NCI-H1694 (cell line): Measurements from ENCODE around the gene CEMP1.
A peak's percentile ranks its signal among the peaks of the same experiment; 100 is the strongest.

ENCODE experiments used
- DNase-seq: peaks from one replicate; lab custom pipeline; 2025; lab: John Stamatoyannopoulos, UW

CEMP1 gene

DNA sequence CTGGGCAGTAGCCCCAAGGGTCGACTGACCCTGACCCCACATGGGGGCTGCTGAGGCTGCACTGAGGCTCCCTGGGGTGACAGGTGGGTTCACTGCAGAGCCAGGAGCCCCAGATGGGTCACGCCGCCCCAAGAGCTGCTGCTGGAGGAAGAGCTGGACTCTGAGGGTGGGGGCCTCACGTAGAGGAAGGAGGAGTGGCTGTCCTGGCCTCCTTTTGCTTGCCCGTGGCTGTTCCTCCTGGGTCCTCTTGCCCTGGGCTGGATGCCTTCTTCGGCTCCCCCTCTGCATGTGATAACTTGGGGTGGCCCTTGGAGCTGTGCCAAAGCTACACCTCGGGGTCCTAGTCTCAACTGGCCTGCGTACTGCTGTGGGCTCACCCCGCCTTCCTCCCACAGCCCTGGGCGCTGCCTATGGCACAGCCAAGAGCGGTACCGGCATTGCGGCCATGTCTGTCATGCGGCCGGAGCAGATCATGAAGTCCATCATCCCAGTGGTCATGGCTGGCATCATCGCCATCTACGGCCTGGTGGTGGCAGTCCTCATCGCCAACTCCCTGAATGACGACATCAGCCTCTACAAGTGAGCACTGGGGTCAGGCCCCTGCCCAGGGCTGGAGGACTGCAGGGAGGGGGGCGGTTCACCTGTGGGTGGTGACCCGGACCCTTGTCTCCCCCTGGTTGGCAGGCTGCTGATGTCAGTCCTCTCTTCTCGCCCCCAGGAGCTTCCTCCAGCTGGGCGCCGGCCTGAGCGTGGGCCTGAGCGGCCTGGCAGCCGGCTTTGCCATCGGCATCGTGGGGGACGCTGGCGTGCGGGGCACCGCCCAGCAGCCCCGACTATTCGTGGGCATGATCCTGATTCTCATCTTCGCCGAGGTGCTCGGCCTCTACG lies 12.1 kb downstream of the CEMP1 start:
- DNase-seq: no peak

DNA sequence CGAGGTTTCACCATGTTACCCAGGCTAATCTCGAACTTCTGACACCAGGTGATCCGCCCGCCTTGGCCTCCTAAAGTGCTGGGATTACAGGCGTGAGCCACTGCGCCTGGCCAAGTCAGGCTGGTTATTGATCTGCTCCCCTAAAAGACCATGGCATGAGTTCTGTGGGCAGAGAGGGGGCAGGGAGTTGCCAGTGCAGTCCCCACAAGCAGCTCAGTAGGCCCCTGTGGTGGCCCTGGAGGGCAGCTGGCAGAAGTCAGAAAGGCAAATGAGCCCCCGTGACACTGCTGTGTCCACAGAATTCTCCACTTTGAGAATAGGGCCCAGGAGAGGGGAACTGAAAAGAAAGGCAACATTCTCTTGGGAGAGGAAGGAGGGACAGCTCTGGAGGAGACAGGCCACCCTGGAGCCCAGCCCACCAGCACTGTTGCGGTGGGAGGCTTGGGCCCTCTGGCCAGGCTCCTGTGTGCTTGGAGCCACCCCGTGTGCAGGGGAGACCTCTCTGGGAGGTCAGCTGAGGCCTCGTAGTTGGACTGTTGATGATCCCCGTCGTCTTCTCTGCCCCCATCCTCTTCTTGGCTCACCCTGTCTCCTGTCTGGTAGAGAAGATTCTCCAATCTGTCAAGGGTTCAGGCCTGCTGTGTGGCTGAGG lies 13.1 kb downstream of the CEMP1 start:
- DNase-seq: no peak

DNA sequence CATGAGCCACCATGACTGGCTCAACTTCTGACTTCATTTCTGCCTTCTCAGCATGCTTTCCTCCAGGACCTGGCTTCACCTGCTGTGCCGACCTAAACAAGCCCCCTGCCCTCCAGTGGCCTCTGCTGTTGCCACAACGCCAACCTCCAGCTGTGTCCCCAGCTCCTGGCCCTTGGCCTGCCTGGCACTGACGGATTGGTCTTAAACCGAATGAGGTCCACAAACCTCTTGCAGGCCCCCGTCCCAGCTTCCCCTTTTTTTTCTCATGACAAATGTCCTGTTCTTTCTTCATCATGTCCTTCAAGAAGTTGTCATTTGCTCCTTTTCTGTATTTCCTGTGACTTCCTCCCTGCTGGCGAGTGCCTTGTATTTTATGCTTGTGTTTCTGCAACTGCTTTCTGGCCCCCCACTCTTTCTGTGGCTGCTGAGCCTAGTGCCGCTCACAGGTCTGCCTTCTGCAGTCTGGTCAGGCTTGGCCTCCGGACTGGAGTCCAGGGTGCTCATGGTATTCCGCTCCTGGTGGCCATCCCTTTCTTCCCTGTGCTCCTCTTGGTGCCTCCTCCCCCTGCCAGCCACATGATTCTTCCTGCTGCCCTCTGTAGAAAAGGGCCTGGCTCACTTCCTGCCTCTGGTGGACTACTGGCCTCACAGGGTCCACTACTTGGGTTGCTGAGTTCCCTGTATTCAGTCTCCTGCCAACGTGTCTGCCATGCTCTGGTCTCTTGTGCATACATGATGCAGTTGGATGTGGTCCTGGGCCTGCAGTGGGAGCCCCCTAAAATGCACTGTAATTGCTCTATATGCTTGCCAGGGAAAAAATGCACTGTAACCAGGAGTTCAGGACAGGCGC lies 14.6 kb downstream of the CEMP1 start:
- no peak for DNase-seq

DNA sequence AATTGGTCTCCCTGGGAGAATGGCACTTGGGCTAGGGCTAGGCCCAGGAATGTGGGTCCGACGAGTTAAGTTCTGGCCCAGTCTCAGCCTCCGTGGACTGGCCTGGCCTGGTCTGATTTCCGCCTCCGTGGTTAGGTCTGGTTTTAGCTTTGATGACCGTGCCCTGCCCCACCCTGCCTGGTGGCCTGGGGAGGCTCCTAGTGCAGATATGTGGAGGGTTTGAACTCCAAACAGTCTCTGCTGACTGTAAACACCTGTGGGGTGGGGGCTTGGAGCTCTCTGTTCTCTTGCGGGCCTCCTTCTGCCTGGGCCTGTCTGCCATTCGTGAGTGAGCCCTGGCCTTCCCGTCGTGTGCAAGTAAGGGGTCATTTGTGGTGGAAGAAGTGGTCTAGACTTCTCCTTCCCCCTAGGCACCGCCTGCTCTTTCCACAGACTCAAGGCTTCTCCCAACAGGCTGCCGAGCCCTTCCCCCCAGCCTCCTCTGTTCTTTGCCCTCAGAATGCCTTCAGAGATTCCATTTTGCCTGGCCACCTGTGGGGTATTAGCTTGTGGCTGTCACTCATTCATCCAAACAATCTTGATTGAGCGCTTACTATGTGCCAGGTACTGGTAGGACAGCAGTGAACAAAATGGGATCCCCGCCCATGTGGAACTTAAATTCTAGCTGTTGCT lies 15.9 kb downstream of the CEMP1 start:
- no peak for DNase-seq

DNA sequence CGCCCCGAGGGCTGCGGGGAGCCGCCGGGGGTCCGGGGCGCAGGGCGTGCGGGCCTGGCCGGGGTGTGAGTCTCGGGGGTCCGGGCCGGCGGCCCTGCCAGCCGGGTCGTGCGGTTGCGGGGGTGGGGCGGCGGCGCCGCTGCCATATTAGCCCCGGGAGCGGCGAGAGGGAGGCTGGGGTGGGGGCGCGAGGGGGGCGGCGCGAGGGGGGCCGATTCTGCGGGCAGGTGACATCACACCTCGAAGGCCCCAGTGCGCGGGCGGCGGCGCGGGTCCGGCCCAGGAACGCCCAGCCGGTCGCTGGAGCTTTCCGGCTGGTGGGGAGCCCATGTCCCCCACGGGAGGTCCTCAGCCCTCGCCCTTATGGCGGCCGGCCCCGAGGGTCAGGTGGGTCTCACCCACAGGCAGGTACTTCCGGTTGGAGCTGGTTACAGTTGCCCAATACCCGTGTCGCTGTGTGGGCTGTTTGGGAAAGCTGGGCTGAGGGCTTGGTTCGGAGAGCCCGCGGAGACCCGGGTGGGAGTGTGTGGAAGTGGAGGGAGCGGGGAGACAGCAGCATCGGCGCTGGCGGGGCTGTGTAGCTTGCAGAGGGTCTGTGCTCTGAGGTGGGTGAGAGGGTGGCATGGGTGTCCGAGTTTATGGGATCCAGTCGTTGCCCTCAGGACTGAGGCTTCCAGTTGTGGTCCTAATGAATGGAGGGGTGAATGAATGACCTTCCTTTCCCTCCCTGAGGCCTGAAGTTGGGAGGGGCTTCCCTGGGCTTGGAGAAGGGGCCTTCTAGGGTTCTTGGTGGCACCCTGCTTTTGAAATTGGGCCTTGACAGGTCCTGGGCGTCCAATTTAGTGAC lies 16.7 kb downstream of the CEMP1 start:
- no peak for DNase-seq

DNA sequence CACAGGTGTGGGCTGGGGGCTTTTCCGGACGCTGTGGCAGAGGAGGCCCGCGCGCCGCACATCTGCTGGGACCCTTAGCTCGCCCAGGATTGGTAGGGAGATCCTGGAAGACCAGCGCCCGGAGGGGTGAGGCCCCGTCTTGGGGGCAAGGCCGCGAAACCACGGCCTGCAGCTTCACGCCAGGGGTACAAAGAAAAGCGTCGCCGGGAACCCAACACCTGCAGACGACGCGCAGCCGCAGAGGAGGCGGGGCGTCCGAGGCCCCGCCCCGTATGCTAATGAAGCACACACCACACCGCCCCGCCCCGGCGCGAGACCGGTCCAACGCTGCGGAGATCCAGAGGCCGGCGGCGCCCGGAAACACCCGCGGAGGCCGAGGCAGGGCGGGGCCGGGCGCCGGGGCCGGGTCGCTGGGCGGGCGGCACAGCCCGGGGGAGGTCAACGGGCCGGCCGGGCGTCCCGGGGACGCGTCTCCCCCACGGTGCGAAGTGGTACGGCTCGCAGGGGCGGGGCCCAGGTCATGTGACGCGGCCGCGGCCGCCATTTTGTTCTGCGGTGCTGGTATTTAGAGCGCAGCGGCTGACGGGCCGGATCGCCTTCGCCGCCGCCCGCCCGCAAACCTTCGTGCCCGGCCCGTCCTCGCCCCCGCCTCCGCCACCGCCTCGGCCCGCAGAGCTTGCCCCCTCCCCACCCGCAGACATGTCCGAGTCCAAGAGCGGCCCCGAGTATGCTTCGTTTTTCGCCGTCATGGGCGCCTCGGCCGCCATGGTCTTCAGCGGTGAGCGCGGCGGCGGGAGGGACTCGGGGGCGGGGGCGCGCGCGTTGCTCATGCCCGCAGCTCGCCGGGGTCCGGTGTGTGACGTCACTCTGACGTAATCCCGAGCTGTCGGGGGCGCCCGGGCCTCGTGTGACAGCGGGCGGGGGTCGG lies 17.5 kb downstream of the CEMP1 start, which contains the start of gene ATP6V0C:
ATP6V0C (plus strand) TSS at position 548 of the 928 bp plus-strand sequence; CDS start at position 700, 152 bp downstream.
- peak; percentile 65 for DNase-seq

DNA sequence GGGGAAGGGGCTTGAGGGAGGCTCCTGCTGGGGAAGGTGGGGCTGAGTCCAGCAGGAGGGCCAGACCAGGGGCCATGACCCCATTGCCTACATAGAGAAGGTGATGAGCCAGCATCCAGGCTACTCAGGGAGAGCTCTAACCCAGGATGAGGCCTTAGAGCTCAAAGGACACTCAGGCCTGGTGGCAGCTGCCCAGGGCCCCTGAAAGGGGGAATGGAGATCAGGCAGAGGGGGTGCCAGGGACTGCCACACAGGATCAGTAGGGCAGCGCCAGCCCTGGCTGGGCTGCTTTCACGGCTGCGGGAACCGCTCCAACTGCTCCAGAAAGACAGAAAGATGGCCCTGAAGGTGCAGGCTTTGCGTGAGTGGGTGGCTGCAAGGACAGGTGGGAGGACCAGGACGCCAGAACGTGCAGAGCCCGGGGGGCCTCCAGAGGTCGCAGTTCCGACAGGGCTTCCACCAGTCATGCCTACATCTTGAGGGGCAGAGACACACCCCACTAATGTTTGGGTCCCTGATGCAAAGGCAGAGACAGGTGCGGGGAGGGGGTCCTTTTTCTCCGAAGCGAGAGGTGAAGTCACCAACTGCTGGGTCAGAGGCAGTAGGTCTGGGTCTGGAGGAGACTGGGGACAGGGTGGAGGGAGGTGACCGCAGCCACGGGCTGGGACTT lies 18.3 kb downstream of the CEMP1 start:
- DNase-seq: no peak

DNA sequence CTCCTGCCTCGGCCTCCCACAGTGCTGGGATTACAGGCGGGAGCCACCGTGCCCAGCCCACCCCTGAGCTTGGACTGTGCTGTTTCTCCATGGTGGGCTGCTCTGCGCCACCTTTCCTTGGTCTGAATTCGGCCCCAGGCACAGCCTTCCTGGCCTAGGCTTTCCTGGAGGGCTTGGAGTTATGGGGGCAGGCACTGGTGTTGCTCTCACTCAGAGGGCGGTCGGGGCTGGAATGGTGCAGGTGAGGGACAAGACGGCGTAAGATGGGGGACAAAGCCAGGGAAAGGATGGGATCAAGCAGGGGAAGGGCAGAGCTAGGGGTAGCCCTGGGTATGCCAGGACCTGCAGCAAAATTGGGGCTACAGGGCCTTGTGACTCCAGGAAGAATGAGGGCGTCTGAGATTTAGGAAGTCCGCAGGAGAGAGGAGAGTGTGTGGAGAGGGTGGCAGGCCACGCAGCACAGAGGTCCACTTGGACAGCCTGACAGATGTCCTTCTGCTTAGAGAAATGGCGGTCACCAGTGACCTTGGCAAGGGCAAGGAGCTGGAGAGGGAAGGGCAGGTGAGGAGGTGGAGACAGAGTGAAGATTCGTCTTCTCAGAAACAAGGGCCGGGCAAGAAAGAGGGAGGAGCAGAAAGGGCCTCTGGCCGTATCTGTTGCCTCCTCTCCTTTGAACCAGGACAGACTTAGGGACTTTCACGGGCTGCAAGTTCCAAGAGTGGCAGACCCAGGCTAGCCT lies 19.0 kb downstream of the CEMP1 start:
- DNase-seq: no peak

DNA sequence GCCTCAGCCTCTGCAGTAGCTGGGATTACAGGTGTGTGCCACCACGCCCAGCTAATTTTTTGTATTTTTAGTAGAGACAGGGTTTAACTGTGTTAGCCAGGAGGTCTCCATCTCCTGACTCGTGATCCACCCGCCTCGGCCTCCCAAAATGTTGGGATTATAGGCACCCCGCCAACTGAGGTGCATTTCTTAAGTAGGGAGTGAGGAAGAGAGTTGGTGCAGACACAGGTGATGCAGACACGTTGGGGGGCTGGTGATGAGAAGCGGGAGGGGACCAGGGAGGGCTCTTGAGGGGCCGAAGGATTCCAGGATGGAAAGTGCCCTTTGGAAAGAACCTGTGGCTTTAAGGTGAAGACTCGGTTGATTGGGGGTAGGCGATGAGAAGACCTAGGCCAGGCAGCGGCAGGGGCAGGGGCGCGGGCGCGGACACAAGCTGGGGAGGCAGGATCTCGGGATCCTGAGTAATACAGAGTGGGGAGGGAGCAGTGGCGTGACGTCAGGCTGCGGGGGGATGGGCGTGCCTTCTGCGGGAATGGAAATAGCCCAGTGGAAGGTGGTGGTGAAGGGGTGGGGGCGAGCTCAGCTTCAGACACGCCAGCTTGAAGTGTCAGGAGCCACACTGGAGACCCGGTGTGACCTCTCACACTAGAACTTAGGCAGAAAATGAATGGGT lies 19.9 kb downstream of the CEMP1 start:
- DNase-seq: no peak

DNA sequence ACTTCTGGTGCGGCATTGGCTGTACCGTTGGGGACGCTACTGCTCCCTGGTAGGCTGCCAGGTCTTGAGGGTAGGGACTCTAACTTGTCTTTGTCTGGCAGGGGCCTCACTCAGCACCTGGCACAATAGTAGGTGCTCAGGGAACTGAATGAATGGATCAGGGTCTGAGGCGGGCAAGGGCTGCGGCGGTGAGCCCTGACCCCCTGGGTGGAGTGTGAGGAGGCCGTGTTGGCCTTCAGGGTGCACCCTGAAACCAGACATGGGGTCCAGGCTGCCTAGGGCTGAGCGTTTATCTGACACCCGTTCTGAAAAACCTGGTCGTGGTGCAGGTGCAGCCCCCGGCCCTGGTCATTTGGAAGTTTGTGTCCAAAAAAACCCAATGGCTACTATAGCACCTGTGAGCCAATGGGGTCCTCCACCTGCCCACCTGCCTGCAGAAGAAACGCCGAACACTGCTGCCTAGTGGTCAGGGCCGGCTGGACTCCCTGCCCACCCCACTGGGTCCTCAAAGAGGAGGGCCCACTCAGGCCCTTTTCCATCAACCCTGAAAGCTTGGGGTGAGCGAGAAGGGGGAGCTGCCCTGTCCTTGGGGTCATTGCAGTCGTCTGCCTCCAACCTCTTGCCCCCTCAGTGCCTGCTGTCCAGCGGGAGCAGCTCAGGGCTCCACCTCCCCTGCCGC lies 22.3 kb downstream of the CEMP1 start:
- DNase-seq: no peak

DNA sequence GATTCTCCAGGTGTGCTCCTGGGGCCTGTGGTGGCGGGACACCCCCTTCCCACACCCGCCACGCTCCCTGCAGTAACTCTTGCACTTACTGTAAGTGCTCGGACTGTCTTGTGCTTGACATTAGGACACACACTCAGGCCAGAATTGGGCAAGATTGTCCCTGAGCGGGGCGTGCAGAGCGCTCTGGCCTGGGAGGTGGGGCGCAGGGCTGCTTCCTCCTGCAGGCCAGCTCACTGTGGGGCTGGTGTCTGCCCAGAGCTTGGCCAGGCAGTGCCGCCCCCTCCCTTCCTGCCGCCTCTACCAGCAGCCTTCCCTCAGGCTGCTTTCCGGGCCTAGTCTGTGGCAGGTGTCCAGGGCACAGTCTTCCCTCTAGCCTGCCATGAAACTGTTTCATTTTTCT lies 23.5 kb downstream of the CEMP1 start:
- no peak for DNase-seq

DNA sequence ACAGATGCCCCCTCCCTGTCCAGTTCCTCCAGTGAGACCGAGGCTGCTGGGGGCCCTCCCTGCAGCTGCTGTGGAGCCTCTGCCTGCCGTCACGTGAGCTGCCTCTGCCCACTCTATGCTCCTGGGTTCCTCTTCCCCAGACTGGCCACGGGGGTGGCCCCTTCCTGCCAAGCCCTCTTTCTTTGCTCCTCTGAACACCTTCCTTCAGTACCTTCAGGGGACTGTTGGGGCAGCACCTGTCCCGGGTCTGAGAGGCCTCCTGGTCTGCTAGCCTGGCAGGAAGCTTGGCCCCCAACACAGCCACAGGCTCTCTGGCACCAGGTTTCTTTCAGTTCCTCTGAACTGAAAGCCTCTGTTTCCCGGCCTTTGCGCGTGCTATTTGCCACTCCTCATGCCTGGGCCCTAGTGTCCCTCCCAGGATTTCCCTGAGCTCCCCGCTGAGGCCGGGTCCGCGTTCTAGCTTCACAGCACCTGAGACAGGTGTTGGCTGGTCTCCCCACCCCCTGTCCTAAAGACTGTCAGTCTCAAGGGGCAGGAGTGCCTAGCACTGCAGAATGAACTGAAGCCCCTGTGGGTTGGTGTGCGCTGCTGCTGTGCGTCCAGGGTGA lies 24.1 kb downstream of the CEMP1 start:
- DNase-seq: no peak

DNA sequence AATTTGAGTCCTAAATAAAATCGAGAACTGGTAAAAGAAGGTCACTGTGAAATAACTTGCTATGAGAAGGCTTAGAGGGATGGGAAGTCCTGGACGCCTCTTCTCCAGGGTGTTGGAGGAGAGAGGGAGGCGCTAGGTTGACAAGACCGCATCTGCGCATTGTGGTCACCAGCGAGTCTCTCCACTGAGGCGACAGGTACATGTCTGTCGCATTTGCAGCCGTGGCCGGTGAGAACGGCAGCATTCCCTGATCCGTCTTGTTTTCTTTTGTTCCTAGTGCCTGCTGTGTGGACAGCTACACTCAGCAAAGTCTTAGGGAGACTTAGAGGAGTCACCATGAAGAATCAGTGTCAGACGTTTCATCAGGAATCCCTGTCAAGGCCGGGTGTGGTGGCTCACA lies 25.5 kb downstream of the CEMP1 start:
- no peak for DNase-seq

DNA sequence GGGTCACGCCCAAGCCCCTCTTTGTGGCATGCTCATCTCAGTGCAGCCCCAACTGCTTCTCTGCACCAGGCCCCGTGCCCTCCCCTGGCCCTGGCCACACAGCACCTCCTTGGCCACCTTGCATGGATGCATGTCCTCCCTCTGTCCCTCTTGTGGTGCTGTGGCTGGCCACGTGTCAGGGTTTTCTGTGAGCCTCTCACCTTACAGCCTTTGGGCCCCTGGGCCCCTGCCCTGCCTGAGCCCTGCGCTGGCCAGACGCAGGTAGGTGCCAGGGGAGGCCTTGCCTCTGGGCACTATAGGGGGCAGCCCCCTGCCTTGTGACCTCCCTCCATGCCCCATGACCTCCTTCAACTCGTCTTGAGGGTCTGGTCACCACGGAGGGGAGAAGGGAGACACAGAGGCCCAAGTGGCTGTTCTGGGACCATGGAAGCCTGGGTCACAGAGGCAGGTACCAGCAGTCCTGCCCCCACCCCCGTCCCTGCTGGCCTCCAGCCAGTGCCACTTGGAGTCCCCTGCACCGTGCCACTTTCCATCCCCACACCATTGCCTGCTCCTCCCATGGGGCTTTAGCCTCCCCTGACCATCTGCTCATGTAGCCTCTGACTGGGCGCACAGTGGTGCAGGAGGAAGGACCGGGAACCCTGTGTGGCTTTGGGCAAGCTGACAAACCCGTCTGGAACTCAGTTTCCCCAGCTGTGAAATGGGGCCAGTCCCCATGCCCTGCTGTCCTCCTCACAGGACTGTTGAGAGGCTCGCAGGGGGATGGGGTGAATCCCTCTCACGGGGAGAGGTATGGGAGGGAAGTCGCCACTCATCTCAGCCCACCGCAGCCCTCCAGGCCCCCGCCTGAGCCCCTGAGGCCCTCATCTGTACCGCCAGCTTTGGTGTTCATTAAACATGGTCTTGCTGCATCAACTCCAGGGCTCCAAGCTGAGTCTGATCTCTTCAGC lies 29.0 kb downstream of the CEMP1 start:
- DNase-seq: no peak

DNA sequence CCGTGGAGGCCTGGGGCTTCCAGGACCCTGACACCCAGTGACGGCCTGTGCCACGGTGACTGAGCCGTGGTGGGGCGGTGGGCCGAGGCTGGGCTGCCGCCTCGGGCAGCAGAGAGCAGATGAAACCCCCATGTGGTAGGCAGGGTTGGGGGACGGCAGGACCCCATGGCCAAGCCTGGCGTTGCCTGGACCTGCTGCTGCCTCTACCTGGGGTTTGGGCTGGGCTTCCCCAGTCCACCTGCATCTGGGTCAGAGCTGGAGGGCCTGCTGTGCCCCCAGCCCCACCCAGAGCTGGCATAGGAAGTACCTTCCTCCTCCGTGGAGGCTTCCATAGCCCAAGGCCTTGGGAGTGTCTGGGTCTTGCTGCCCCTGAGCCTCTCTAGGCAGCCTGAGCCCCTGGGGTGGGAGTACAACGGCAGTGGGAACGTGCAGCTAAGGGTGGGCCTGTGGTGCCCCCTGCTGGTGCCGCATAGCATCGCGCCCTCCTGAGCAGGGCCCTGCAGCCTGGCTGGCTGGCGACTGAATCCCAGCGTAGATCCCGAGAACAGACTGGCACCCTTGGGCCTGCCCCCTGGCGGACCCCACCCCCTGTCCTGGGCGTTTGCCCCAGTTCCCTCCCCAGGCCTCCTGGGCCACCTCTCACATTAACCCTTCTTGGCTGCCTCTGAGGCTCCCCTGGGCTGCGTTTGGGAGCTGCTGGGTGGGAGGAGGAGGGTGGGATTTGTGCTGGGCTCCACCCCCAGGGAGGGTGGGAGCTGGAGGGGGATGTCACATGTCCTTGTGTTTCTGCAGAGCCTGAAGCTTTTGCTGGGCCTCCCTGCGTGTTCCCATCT lies 30.1 kb downstream of the CEMP1 start:
- peak; percentile 76 for DNase-seq
